GM21723 (cell line): ENCODE measurements around the gene TGFB1I1.
"Not testable (repeated sequence)": the region's sequence is repeated elsewhere in the genome, so short reads cannot be mapped to it uniquely, and the experiment has no call there.

Source experiments
- ATAC-seq: cut with Tn5 transposase; IDR thresholded peaks from one replicate; pipeline ENCODE4 v1.9.1; 2021; ENCODE audit warnings: mild to moderate bottlenecking, moderate library complexity; ENCODE audit not compliant: unreplicated experiment

The TGFB1I1 gene

GRCh38 chr16:31486045-31486444 is 14.1 kb downstream of the TGFB1I1 start:
- no peak for ATAC-seq

- peak; percentile 18 for ATAC-seq
These were observed 15.2 kb downstream of the TGFB1I1 start for GRCh38 chr16:31487071-31487719.

- ATAC-seq, result peak; percentile 83
These were observed 15.9 kb downstream of the TGFB1I1 start for GRCh38 chr16:31487720-31488467.

- no peak for ATAC-seq
These were observed 16.7 kb downstream of the TGFB1I1 start for GRCh38 chr16:31488468-31489297.

GRCh38 chr16:31489298-31489564 is 17.3 kb downstream of the TGFB1I1 start:
- no peak for ATAC-seq

GRCh38 chr16:31489616-31490584 is 17.9 kb downstream of the TGFB1I1 start:
- ATAC-seq, result no peak

GRCh38 chr16:31491778-31492418 is 19.9 kb downstream of the TGFB1I1 start:
- ATAC-seq, result no peak

GRCh38 chr16:31493506-31494125 is 21.7 kb downstream of the TGFB1I1 start:
- ATAC-seq, result no peak

- no peak for ATAC-seq
These were observed 24.7 kb downstream of the TGFB1I1 start for GRCh38 chr16:31496670-31497069.

- ATAC-seq, result no peak
These were observed 26.5 kb downstream of the TGFB1I1 start for GRCh38 chr16:31498493-31498892.

GRCh38 chr16:31499928-31500327 is 28.0 kb downstream of the TGFB1I1 start:
- ATAC-seq, result no peak

GRCh38 chr16:31501226-31501965 is 29.4 kb downstream of the TGFB1I1 start:
- no peak for ATAC-seq

GRCh38 chr16:31501966-31502348 is 30.0 kb downstream of the TGFB1I1 start:
- no peak for ATAC-seq

- no peak for ATAC-seq
These were observed 31.0 kb downstream of the TGFB1I1 start for GRCh38 chr16:31502981-31503380.

GRCh38 chr16:31503555-31503954 is 31.6 kb downstream of the TGFB1I1 start:
- not testable (repeated sequence) for ATAC-seq

GRCh38 chr16:31504159-31504558 is 32.2 kb downstream of the TGFB1I1 start:
- ATAC-seq, result no peak

- peak; percentile 37 for ATAC-seq
These were observed 33.5 kb downstream of the TGFB1I1 start for GRCh38 chr16:31505483-31505882.

GRCh38 chr16:31507617-31507928 is 35.6 kb downstream of the TGFB1I1 start:
- ATAC-seq, result peak; percentile 2
